GM19372 (cell line): ENCODE results near the gene MGAT2.
A peak's percentile ranks its signal among the peaks of the same experiment; 100 is the strongest.
"Not testable (repeated sequence)": the region's sequence is repeated elsewhere in the genome, so short reads cannot be mapped to it uniquely, and the experiment has no call there.

Experiments
- ATAC-seq: cut with Tn5 transposase; IDR thresholded peaks from one replicate; pipeline ENCODE4 v1.9.1; 2021; ENCODE audit warnings: mild to moderate bottlenecking, low read depth, moderate library complexity; ENCODE audit not compliant: unreplicated experiment

The MGAT2 gene

GRCh38 chr14:49620182-49621113 is at the start of gene MGAT2, which contains the start of gene RPL36AL:
MGAT2 (plus strand) TSS chr14:49620799; CDS start chr14:49621269, 470 bp downstream.
RPL36AL (minus strand) TSS chr14:49620626; CDS start chr14:49619104, 1,522 bp downstream.
- ATAC-seq = peak; percentile 95

- ATAC-seq = no peak
Observed at GRCh38 chr14:49574038-49574437, 46.6 kb upstream of the MGAT2 start.

DNA sequence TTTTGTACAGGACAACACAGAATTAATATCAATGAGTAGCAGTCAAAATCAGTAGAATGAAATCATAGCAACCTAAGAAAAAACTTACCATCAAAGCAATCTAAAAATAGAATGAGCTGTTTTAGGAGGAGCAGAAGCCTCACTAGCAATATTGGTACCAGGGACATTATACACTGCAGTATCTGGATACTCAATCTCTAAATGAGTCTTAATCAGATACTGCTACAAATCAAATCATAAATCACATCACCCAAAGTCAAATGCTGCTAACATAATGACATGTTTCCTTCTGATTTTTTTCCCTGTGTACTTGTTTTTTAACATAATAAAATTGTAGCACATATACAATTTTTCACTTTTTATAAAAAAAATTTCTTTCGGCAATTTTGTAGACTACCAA is 42.5 kb upstream of the MGAT2 start:
- ATAC-seq = no peak

GRCh38 chr14:49579841-49580240 is 40.8 kb upstream of the MGAT2 start:
- ATAC-seq = no peak

DNA sequence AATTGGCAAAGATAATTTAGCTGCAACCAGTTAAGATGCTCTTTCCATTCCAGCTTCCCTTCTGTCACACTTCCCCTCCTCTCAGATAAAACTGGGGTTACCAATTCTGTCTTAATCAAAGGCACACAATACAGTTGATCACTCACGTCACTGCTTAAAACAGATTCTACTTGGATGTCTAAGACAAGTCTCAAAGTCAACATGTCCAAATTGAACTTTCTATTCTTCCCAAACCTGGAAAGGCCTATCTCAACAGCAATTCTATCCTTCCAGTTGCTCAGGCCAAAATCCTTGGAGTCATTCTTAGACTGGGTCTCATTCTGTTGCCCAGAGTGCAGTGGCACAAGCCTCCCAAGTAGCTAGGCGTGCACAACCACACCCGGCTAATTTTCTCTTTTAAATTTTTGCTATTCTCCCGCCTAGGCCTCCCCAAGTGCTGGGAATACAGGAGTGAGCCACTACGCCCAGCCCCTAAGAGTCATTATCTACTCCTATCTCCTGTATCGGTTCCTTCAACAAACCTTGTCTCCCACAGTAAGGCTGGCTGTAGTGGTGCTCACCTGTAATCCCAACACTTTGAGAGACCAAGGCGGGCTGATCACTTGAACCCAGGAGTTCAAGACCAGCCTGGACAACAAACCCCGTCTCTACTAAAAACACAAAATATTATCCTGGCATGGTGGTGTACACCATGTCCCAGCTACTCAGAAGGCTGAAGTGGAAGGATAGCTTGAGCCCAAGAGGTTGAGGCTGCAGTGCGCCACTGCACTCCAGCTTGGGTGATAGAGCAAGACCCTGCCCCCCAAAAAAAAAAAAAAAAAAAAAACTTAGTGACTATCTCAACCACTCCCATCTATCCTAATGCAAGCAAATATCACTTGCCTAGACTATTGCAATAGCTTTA is 39.1 kb upstream of the MGAT2 start:
- ATAC-seq = no peak

GRCh38 chr14:49582113-49582977 is 38.3 kb upstream of the MGAT2 start:
- ATAC-seq = no peak

- no peak for ATAC-seq
Observed at GRCh38 chr14:49583629-49584028, 37.0 kb upstream of the MGAT2 start.

DNA sequence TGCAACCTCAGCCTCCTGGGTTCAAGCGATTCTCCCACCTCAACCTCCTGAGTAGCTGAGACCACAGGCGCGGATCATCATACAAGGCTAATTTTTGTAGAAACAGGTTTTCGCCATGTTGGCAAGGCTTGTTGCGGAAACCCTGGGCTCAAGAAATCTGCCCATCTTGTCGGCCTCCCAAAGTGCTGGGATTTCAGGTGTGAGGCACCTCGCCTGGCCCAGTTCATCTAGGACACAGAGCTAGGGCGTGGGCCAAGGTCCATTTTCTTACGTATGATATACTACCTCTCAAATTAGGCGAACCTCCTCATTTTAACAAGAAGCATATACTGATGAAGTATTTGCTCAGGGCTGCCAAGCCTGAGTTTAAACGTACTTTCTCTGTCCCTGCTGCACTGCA is 36.5 kb upstream of the MGAT2 start:
- no peak for ATAC-seq

DNA sequence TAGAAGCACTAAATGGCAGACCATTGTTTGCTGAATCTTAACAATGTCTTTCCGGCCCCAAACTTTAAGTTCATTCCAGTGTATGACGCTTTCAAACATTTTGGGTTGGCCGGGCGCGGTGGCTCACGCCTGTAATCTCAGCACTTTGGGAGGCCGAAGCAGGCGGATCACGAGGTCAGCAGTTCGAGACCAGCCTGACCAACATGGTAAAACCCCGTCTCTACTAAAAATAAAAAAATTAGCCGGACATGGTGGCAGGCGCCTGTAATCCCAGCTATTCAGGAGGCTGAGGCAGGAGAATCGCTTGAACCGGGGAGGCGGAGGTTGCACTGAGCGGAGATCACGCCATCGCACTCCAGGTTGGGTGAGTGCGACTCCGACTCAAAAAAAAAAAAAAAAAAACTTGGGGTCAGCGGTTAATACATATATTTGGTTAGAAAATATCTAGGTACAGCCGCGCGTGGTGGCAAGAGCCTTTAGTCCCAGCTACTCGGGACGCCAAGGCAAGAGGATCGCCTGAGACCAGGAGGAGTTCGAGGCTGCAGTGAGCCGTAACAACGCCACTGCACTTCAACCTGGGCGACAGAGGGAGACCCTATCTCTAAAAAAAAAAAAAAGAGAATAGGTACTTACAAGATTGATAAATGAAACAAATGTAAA is 35.5 kb upstream of the MGAT2 start:
- ATAC-seq = not testable (repeated sequence)

- peak; percentile 87 for ATAC-seq
Observed at GRCh38 chr14:49585803-49586672, 34.6 kb upstream of the MGAT2 start, which contains the start of gene RPS29. RPS29 (minus strand) TSS chr14:49586380; CDS start chr14:49586346, 34 bp downstream.

- peak; percentile 15 for ATAC-seq
Observed at GRCh38 chr14:49586673-49587460, 33.7 kb upstream of the MGAT2 start.

- ATAC-seq = no peak
Observed at GRCh38 chr14:49589387-49589786, 31.2 kb upstream of the MGAT2 start.

- no peak for ATAC-seq
Observed at GRCh38 chr14:49593016-49593415, 27.6 kb upstream of the MGAT2 start.

DNA sequence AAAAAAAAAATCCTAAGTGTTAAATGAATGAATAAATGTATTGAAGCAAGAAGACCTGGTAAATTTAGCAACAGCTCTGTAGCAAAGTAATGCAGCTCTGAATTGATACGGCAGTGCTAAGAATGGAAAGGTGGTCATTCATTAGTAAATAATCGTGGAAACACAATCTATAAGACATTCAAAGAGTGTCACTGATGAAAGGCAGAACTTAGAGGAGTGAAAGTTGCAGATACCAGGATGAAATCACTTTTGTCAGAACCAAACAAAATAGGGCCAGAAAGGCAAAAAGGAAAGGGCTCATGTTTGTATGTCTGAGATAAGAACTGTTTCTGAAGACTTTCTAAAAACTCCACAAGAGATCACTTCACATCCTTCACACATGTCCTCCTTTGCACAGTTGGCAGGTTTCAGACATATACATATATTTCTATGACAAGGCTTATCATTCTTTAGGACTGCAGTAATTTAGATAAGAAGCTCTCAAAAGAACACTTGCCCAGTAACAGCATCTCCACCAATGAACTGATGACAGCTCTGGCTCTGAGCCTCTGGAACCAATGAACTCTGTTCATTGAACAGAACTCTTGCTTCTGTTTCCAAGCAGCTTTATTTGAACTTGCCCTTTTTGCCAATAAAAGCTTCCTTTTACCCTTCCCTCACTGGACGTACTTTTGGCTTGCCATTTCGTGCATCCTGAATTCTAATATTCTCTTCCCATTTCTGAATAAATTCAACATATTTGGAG is 26.1 kb upstream of the MGAT2 start:
- no peak for ATAC-seq

DNA sequence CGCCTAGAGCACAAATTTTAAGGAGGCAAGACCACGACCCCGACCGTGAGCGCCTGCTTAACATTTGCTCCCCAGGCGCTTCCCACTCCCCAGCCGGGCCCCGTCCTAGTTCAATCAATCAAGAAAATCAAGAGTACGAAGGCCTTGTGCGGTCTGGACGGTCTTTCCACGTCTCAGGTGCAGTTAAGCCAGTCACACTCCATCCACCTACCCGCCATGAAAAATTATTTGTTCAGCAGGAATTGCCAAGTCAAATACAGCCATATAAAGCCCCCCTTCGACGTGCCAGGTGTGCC is 22.5 kb upstream of the MGAT2 start:
- ATAC-seq = no peak

- ATAC-seq = peak; percentile 52
Observed at GRCh38 chr14:49598485-49599300, 21.9 kb upstream of the MGAT2 start, which contains the start of gene LRR1. LRR1 (plus strand) TSS chr14:49598940; CDS start chr14:49599021, 81 bp downstream.
